ENCODE measurements around the gene APCDD1L. TPM values are rescaled to one million over a fixed set of nuclear protein-coding genes. Genes with fewer than 3 reads are reported as not detected.

Gene APCDD1L
- total RNA-seq, 6 donors from 2014 or later: 0.13 TPM; not detected in 5

DNA sequence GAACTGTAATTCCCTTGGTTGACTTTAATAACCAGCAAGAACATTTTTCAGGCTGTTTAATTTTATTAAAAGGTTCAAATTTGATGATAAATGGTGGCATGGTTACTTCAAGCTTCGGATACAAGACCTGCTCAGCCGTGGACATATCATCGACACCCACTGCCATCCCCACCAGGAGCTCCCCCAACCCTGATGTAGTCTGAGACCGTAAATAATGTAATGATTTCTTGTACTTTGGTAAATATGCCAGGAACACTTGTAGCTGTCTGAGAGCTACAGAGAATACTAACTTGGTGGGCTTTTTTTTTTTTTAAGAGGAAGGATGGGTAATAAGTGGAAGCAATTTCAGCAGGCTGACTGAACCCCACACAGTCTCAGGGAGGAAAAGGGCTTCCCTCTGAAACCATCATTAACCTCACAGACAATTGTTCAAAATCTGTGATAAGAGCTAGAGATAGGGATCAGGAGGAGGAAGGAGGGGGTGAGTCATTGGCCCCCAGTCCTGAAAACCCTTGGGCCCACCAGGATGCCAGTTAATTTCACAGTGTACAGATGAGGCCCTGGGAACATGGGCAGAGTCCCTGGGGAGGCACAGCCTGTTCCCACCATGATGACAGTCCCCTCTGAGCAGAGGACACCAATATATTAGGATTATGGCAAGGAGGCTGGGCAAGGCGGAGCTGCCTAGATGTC is 56.0 kb downstream of the APCDD1L start:
- no peak for ATAC-seq (ENCODE audit: low FRiP score in 2 of 2)
- Histone ChIP-seq H3K36me3 (no peaks in the 10 kb centered on the region), H3K4me3 (no peak overlapping the region), H3K9me3 (no peaks in the 10 kb centered on the region), H3K27me3 (no peaks in the 10 kb centered on the region), H3K4me1 (no peaks in the 10 kb centered on the region), H3K27ac (no peak overlapping the region)
- 93% methylated on average over 5 of the region's 5 CpGs for WGBS, 2 donors
- no peak for TF ChIP-seq POLR2AphosphoS5 (IDR thresholded peaks at IDR 0.05)
- TF ChIP-seq POLR2A (IDR thresholded peaks at IDR 0.05): no peak
- no peak for TF ChIP-seq EP300 (IDR thresholded peaks at IDR 0.05)
- TF ChIP-seq, protein P1, sequence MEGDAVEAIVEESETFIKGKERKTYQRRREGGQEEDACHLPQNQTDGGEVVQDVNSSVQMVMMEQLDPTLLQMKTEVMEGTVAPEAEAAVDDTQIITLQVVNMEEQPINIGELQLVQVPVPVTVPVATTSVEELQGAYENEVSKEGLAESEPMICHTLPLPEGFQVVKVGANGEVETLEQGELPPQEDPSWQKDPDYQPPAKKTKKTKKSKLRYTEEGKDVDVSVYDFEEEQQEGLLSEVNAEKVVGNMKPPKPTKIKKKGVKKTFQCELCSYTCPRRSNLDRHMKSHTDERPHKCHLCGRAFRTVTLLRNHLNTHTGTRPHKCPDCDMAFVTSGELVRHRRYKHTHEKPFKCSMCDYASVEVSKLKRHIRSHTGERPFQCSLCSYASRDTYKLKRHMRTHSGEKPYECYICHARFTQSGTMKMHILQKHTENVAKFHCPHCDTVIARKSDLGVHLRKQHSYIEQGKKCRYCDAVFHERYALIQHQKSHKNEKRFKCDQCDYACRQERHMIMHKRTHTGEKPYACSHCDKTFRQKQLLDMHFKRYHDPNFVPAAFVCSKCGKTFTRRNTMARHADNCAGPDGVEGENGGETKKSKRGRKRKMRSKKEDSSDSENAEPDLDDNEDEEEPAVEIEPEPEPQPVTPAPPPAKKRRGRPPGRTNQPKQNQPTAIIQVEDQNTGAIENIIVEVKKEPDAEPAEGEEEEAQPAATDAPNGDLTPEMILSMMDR (IDR thresholded peaks at IDR 0.05): no peak
- no peak for DNase-seq

- no peak overlapping the region for H3K27ac ChIP-seq
- ATAC-seq (ENCODE audit: low FRiP score in 2 of 2) (no peak), DNase-seq (no peak)
- no peaks in the 10 kb centered on the region for H3K27me3 ChIP-seq
- no peak overlapping the region for H3K4me3 ChIP-seq
- H3K36me3 ChIP-seq: no peaks in the 10 kb centered on the region
- no peaks in the 10 kb centered on the region for H3K4me1 ChIP-seq
- TF ChIP-seq POLR2A (IDR thresholded peaks at IDR 0.05) (no peak), POLR2AphosphoS5 (IDR thresholded peaks at IDR 0.05) (no peak), EP300 (IDR thresholded peaks at IDR 0.05) (no peak)
- TF ChIP-seq, protein P1 (IDR thresholded peaks at IDR 0.05): no peak
- H3K9me3 ChIP-seq: no peaks in the 10 kb centered on the region
- WGBS, 2 donors: 81 to 85% methylated on average over 16 of the region's 16 CpGs
These were observed 56.7 kb downstream of the APCDD1L start for GRCh38 chr20:58458342-58459057.

DNA sequence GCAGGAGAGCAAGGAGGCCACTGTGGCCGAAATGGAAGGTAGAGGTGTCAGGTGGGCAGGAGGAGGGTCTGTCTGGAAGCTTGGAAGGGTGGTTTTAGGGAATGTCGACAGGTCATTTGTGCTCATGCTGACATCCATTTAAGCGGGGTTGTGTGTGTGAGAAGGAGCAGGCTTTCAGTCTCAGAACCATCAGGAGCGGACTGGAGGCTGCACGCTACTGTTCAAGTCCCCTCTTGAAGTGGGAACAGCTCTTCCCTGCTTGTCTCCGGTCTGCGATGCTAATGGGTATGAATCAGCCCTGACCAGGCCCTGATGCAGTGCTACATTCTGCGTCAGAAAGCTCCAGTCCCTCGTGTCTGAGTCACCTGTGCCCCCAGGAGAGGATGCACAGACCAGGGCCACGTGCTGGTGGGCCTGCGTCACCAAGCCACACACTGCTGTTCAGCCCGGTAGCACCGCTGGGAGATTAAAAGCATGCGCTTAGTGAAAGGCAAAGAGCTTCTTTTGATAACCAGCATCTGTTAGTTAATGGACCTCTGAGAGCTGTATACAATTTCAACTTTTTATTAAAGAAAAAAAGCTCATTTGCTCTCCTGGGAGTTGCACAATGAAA is 58.0 kb downstream of the APCDD1L start:
- WGBS, 2 donors: 93% methylated on average over 13 to 14 of the region's 14 CpGs
- no peaks in the 10 kb centered on the region for H3K4me1 ChIP-seq
- H3K27me3 ChIP-seq: no peaks in the 10 kb centered on the region
- no peaks in the 10 kb centered on the region for H3K9me3 ChIP-seq
- no peak overlapping the region for H3K4me3 ChIP-seq
- ATAC-seq (ENCODE audit: low FRiP score in 2 of 2): no peak
- DNase-seq: no peak
- no peak overlapping the region for H3K27ac ChIP-seq
- H3K36me3 ChIP-seq: no peaks in the 10 kb centered on the region
- TF ChIP-seq POLR2AphosphoS5 (IDR thresholded peaks at IDR 0.05) (no peak), POLR2A (IDR thresholded peaks at IDR 0.05) (no peak), EP300 (IDR thresholded peaks at IDR 0.05) (no peak)
- TF ChIP-seq, protein P1 (IDR thresholded peaks at IDR 0.05): no peak

DNA sequence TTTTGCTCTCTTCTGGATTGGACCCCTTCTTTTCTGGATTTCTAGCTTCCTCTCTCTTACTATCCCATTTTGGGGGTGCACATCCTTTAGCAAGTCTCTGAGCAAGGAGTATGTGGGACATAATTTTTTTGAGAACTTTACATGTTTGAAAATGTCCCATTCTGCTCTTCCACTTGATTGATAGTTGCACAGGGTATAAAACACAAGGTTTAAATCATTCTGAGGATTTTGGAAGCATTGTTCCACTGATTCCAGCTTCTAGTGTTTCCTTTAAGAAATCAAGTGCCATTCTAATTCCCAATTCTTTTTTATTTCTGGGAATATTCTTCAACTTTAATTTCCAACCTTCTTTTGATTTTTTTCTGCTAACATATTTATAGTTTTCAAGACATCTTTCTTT is 60.7 kb downstream of the APCDD1L start:
- H3K4me3 ChIP-seq: no peak overlapping the region
- peaks cover 0 to 9% (median 0%) of the 10 kb centered on the region in 4 donors for H3K36me3 ChIP-seq
- no peaks in the 10 kb centered on the region for H3K27me3 ChIP-seq
- no peaks in the 10 kb centered on the region for H3K9me3 ChIP-seq
- no peak for TF ChIP-seq POLR2A (IDR thresholded peaks at IDR 0.05)
- TF ChIP-seq POLR2AphosphoS5 (IDR thresholded peaks at IDR 0.05): no peak
- TF ChIP-seq, protein P1 (IDR thresholded peaks at IDR 0.05): no peak
- no peak for TF ChIP-seq EP300 (IDR thresholded peaks at IDR 0.05)
- DNase-seq (no peak), ATAC-seq (ENCODE audit: low FRiP score in 2 of 2) (no peak)
- H3K27ac ChIP-seq: no peak overlapping the region
- H3K4me1 ChIP-seq: no peaks in the 10 kb centered on the region

Measured in upper lobe of left lung (tissue), 6 donors.